NCI-H146 treated with DMSO at 0.1 percent for 48 hours (cell line): Measurements from ENCODE around the gene RGS7.
A peak's percentile ranks its signal among the peaks of the same experiment; 100 is the strongest.
"Not testable (repeated sequence)": the region's sequence is repeated elsewhere in the genome, so short reads cannot be mapped to it uniquely, and the experiment has no call there.

Source experiments
- DNase-seq: peaks from one replicate; lab custom pipeline; 2025; ENCODE audit not compliant: unreplicated experiment; lab: John Stamatoyannopoulos, UW

The RGS7 gene

DNA sequence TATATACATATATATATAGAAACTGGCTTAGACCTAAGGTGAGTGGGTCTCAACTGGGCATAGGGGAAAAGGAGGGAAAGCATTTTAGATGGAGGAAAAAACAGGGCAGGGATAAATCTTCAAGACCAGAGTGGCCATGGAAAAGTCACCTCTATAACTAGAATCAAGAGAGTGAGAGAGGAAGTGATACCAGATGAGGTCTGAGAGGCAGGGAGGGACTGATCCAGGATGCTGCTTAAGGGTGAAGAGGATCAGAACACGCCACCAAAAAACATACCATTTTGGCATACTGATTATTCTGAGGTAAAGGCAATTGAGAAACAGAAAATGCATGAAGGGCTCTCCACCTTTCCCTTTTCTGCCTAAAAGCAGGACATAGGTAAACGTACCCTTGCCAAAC is 268.9 kb downstream of the RGS7 start:
- not testable (repeated sequence) for DNase-seq

DNA sequence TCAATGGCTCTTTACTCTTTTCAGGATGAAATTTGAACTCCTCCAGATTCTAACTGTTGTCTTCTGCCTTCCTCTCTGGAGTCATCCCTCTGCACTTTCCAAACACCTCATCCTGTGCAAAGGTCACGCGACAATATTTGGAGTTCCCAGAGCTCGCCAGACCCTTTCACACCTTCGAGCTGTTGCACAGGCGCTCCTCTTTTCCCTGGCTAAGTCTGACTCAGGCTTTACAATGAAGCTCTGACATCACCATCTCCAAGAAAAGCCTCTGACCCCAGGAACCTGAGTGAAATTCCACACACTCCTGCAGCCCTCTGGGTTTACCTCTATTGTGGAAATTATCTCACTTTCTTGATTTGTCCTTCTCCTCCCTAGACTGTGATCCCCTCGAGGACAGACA is 270.3 kb downstream of the RGS7 start:
- no peak for DNase-seq

DNA sequence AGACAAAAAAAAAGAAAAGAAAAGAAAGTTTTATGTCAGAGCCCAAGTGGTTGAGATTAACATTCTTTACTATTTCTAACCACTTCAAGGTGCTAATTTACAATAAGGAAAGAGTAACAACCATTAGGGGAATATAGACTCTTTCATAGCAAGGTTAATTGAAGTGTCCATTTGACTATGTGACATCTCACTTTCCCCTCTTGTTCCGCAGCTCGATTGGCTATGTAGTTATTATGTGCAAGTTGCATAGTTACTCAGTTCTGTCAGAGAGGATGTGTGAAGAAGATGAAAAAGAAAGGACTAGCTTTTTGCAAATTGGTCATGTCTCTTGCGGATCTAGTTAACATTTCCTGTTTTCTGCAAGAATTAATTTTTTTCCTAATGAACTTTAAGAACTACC is 273.7 kb downstream of the RGS7 start:
- no peak for DNase-seq

DNA sequence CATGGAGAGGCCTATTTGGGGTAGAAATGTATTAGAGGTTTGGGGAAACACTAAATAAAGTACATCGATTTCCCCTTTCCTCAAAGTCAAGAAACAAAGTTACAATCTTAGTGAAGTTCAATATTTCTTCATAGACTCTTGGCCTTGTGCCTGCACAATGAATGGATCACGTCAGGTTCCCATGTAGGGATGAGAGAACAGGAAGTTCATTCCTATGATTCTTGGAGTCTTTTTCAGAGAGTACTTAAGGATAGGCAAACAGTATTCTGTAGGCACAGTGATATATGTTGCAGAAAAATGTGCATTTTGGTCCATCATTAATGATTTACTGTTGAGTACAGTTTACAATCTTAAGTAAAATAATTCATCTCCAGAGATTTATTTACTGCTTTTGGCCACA is 275.5 kb downstream of the RGS7 start:
- DNase-seq = no peak

DNA sequence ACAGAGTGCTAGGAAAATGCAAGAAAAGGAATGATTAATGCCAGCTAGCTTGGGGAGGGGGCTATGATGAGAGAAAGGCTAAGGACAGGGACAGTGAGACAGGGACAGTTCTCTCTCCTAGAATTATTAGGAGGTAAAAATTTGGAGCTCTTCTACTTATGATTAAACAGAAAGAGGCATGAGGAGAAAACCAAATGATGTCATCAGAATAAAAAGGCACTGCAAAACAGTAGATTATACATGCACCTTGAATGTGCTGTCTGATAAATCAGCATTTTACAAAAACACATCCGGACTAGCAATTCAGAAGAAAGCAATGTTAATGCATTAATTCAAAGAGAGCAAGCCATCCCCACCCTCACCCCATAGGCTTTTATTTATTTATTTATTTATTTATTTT is 277.5 kb downstream of the RGS7 start:
- no peak for DNase-seq

DNA sequence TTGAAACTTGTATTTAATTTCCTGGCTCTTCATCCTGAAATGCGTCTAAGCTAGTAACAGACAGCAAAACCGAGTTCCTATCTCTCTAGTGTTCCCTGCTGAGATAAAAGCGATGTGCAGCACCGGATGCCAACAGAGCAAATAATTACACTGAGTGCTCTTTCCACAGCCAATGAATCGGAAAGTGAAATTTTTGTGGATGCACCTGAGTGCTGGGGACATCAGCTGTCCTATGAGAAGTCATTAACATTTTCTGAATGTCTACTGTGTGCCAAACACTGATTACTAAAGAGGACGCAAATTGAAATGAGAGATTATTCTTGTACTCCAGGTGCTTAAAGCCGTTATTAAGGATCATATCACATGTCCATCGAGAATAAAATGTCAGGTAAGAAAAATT is 278.0 kb downstream of the RGS7 start:
- peak; percentile 75 for DNase-seq

DNA sequence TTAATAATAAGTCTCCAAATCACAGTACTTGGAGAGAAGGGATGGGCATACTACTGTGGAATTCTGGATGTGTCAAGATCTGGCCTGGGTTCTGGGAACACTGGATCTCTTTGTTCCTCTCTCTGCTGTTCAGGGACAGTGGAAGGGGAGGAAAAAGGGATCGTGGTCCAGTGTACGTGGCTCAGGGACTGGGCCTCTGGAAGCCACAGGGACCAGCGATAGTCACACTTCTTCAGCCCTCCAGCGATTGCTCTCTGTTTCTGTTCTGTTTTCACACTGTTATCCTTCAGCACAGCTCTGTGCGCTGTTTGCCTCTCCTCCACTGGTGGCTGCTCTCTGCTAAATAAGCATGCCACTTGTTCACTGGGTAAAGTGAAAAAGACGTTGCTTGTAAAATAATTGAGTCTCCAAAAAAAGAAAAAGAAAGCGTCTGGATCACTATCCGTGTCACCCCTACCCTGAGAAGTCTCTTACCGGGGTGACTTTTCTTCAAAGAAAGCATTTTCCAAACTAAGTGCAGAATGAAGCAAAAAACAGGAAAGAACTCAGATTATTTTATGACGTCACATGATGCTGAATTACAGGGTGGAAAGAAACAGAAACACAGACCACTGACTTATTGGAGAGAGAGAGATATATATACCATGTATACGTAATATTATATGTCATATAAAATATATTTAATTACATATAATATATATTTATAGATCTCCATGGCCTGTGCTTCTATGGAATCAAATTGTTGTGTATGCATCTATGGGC is 279.4 kb downstream of the RGS7 start:
- DNase-seq = no peak

DNA sequence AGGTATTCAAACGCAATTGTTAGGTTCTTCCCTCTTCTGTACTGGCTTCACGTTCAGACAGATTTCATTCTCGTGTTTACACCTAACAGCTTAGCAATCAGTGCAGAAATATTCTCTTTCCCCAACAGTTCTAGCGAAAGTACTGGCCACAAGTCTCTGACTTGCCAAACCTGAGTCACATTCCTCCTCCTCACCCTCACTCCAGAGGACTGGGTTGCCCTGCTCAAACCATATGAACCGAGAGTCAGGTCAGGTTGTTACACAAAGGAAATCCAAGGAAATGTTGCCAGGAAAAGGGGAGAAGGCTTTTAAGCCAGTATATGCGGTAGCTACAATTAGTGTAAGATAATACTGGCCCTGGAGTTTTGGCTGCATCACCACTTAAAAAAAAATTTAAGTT is 282.5 kb downstream of the RGS7 start:
- DNase-seq = no peak

DNA sequence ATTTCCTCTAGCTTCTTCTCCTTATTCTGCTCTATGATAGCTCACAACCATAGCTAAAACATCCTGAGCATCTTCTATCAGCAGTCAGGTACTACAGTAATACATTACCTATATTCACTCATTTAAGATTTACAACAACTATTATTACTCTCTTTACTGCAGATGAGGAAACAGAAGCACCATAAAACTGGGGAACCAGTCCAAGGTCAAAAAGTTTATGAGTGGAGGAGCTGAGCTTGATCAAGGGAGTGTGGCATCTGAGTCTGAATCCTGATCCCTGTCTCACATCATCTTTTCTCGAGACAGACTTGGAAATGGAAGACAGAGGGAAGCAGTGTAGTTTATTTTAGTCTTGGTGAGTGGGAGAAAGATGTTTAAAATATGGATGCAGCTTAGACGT is 288.6 kb downstream of the RGS7 start:
- DNase-seq = no peak

DNA sequence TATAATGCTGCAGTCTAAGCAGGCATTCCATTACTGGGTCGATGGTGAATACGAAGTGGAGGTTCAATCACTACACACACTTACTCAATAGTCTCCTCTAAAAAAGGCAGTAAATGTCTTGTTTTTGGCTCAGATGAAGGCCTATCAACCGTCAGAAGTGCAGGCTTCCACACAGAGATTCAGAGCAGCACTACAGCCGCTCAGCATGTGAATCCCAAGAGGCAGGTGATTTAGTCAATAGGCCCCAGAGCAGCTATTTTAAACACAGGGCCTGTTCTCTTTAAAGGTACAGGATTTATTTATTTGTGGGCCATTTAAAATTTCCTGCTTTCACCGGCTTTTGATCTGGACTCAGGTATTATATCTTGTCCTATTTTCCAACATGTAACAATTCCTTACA is 293.7 kb downstream of the RGS7 start:
- DNase-seq = peak; percentile 32

DNA sequence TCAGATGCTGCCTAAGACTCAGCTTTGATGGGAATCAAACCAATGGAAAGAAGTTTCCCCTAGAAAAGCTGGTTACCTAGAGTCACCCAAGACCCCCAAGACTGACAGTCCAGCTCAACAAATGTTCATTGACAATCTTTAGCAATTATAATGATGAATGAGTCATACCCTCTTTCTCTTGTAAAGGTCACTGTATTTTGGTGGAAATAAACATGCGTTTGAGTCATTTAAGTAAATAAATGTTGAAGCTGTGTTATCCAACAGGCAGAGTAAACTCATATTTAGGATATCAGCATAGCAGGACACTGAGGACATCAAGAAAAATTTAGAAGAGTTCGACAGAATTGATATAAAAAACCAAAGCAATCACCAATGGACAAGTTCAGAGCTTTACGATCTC is 295.9 kb downstream of the RGS7 start:
- DNase-seq = no peak

DNA sequence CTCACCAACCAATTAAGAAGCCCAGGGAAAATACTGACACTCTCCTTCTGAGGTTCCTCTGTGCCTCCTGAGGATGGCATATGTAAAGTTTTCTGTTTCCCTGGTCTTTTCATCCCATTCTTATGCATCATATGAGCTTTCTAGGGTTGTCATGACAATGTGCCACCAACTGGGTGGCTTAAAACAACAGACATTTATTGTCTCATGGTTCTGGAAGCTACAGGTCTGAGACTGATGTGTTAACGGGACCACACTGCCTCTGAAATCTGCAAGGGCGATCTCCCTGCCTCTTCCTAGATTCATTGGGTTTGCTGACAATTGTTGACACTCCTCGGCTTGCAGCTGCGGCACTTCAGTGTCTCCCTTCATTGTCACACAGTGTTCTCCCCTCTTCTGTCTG is 308.4 kb downstream of the RGS7 start:
- DNase-seq = peak; percentile 36

DNA sequence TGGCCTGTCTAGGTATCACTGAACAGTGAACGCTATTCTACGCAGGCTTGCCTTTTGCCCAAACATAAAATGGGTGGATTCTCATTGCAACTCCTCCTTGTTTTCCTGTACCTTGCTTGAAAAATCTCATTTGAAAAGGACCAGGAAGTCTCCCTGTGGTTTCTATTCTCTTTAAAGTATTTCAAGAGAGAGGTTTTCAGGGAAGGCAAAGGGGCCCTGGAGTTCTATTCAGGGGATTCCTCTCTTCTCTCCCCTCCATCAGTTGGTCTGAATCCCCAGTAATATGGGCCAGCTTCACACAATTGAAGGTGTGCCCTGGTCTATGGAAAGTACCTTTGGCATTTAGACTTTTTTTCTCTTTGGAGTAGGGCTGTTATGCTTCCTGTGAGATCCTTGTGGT is 311.3 kb downstream of the RGS7 start:
- no peak for DNase-seq

DNA sequence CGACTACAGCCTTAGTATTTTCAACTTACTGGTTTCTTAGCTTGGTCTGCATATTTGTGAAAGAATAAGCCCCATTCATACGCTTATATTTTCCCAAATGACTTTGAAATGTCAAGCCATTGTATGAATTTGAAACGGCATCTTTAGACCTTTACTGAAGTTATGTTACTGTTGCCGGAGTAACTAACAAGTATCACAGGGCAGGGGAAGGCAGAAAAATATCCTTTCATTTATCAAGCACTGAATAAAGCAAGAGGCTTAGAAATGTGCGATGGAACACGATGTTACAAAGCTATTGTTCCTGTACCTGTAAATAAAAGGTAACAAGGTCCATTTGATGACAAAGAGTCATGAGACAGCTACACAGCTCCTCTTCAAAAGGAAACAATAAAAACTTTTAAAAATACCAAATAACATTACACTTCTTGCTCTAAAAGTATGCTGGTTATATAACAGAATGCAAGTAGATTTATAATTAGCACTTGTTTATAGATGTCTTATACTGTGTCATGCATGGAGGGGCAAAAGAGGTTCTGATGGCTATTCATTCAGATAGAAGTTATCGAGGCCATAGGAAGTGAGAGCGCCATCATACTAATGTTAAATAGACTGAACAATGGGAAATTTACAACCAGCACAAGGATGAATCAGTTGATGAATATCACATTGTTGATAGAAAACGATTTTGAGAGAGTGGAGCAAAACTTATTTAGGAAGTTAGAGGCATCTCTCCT is 322.6 kb downstream of the RGS7 start:
- DNase-seq = no peak

DNA sequence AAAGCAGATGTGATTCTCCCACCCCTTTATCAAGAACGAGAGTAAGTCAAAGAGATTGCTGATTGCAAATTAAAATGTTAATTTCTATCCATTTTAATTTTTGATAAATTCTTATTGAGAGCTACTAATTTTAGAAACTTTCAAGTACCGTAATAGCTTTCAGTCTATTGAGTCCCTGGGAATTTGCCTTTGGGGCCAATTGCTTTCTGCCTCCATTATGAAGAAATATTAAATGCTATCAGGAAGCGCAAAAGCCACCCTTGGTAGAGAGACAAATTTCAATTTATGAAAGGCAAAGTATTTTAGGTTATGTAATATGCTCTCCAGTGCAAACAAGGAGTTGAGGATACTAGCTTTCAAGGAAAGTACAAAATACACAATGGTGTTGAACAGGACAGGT is 332.2 kb downstream of the RGS7 start:
- DNase-seq = no peak

DNA sequence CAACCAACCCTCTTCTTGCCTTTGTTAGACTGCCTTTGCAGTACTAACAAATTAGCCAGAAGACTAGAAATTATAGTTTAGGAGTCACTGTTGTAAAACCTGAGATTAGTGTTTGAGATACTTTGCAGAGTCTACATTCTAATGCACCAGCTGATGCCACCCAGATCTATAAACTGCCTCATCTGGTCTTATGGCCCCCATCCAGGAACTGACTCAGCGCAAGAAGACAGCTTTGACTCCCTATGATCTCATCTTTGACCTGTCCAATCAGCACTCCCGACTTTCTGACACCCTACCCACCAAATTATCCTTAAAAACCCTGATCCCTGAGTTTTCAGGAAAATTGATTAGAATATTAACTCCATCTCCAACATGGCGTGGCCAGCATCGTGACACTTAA is 334.6 kb downstream of the RGS7 start:
- DNase-seq = no peak

DNA sequence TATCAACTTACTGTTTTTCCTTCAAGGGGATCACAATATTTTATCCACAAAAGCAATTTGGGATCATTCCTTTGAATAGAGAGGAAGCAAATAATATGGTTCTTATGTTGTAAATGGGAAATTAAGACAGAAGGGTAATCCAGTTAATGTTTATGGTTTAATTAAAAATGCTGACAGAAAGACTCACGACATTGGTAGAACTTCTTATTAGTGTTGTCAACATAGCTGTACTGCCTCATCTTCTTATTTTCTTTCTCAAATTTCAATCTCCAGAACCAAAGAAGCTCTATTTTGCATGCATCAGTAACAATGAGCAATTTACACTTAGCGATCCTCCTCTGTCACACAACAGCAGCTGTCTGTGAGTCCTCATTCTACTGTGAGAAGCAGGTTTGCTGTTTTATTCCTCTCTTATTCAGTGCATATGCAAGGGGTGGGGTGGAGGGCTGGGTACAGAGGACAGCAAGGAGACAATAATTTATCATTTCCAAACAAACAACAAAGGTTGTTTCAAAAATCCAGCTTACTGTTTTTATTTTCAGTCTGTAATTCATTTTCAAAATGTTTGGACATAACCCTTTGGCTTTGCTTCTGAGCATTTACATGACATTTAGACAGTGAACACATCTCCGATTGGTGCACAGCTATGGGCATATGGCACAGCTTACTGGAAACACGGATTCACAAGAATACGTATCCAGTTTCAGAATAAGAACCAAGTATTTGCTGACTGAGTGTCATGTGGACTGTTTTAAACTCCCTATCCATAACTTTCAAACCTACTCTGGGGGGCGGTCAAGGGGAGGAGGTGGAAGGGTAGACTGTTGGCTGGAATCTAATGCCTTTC is 335.9 kb downstream of the RGS7 start:
- no peak for DNase-seq

DNA sequence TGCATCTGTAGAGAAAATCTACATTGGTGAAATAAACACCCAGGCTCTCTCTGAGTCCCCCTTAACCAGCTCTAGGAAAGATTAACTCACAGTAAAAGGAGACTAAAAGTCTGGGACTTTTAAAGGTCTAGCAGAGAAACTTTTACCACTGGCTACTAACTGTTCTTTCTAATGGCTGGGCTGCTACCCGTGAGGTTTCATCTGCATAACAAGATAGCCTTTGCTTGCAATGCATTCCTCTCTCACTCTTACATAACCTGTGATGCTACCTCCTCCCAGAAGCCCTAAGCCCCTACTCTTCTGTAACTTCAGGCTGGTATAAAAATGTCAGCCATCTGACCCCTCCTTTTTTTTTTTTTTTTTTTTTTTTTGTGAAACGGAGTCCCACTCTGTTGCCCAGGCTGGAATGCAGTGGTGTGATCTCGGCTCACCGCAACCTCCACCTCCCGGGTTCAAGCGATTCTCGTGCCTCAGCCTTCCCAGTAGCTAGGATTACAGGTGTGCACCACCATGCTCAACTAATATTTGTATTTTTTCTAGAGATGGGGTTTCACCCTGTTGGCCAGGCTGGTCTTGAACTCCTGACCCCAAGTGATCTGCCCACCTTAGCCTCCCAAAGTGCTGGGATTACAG is 344.2 kb downstream of the RGS7 start:
- DNase-seq = no peak

DNA sequence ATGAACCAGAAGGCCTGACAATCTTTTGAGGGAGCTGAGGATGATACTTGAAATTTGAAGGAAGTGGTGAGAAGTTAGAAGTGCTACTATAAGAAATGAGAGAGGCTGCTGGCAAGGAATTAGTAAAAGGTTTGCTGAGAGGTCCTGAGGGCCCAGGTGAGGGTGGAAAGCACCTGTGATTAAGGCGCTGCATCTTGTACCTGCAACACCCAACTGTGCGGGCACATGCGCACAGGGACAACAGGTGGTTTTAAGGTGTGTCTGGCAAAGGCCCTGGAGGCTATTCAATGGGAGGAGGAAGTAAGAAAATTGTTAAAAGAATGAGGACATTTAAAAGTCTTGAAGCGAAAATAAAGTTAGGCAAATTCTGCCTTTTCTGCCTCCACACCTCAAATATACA is 349.3 kb downstream of the RGS7 start:
- no peak for DNase-seq

DNA sequence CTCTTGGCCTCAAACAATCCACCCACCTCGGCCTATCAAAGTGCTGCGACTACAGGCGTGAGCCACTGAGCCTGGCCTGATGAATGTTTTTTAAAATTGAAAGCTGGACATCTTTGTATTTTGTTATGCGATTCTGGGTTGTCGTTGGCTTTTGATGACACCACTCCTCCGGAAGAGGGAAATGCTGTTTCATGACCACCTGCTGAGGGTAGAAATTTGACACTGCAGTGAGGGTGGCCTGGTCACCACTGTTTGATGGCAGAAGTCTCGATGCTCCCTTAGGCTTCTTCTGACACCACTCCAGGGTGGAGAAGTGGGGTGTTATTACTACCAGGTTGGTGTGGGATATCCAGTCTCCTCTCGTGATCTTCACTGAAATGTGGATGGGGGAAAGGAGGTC is 357.2 kb downstream of the RGS7 start:
- DNase-seq = no peak

DNA sequence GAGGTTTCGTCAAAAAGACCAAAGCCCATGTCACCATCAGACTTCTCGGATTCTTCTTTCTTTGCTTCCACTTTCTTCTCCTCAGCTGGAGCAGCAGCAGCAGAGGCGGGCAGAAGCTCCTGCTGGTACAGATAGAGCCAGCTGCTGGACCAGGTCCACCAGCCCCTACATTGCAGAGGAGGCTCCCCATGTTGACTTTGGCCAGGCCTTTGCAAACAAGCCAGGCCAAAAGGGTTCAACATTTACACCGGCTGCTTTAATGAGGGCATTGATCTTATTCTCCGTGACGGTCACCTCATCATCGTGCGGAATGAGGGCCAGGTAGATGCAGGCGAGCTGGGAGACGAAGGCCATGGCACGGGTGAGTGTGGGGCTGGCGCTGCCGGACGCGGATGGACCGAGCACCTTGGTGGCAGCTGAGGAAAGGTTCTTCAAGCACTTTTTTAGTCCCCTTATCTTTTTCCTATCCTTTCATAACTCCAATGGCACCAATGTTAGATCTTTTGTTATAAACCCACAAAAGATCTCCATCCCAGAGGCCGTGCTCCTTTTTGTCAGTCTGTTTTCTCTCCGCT is 358.5 kb downstream of the RGS7 start:
- no peak for DNase-seq
